Measurements from ENCODE around the gene ICAM4.
"Not testable (repeated sequence)": the region's sequence is repeated elsewhere in the genome, so short reads cannot be mapped to it uniquely, and the experiment has no call there.

Gene ICAM4, protein sequence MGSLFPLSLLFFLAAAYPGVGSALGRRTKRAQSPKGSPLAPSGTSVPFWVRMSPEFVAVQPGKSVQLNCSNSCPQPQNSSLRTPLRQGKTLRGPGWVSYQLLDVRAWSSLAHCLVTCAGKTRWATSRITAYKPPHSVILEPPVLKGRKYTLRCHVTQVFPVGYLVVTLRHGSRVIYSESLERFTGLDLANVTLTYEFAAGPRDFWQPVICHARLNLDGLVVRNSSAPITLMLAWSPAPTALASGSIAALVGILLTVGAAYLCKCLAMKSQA

GRCh38 chr19:10286803-10287737 lies at the start of gene ICAM4:
Gene ICAM4 (plus strand): TSS chr19:10286955. CDS start chr19:10287013, 58 bp downstream.
- peak; percentile 70 for DNase-seq (ENCODE audit: low read depth)

- DNase-seq (ENCODE audit: low read depth), result no peak
Measured at GRCh38 chr19:10237702-10238101, 49.1 kb upstream of the ICAM4 start.

DNA sequence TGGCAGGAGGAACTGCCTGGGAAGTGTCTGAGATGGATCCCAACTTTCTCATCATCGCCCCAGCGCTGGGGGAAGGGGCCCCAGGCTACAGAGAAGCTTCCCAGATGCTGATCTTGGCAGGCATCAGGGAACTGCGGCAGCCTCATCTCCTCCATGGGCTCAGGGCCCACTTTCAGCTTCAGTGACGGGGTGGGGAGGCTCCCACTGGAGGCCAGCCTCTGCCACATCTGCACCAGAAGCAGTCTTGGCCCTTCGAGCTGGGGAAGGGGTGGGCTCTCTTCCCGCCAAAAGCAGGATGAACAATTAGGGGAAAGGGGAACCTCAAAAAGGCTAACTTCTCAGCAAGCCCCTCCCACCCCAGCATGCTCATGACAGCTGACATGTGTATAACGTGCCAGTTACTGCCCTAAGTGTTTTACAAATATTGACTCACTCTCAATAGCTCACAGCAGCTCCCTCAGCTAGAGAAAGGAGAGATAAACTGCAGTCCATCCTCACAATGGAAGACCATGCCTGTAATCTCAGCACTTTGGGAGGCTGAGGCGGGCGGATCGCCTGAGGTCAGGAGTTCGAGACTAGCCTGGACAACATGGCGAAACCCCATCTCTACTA lies 48.5 kb upstream of the ICAM4 start:
- DNase-seq (ENCODE audit: low read depth), result peak; percentile 23

- DNase-seq (ENCODE audit: low read depth), result not testable (repeated sequence)
Measured at GRCh38 chr19:10241826-10242449, 44.8 kb upstream of the ICAM4 start.

DNA sequence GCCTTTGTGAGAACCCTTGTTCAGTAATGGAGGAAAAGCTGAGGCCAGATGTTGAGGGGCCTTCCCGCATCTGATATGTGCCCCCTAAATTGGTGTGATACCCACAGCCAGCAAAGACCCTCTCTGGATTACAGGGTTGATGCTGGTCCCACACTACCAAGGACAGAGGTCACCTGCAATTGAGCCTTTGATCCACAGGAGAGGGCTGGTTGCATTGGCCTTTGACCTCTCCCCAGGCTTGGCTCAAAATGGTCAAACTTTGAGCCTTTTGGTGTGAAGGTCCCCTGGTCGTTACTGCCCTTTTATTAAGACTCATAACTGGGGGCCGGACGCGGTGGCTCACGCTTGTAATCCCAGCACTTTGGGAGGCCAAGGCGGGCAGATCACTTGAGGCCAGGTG lies 43.1 kb upstream of the ICAM4 start:
- no peak for DNase-seq (ENCODE audit: low read depth)

DNA sequence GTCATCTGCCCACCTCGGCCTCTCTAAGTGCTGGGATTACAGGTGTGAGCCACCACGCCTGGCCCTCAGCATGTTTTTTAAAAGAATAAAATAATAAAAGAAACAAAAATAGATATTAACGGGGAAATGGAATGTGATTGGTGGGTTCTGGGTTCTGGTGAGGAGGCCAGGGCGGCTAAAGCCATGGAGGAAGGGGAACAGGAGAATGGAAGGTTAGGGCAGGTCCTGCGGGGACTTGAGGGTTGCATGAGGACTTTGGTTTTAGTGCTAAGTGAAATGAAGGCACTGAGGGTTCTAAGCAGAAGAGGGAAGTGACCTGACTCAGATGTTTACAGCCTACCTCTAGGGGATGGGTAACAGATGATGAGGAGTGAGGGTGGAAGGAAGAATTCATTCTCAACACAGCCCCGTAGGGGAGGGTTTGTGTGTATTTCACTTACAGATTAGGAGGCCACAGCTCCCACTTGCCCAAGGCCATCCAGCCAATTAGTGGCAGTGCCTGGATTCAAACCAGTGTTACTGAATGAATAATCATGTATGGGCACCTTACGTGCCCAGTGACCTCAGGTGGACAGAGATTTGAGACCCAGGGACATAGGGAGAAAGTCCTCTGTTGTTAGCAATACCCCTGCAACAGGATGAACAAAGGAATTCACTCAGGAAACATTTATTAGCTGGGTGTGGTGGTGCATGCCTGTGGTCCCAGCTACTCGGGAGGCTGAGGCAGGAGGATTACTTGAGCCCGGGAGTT lies 41.4 kb upstream of the ICAM4 start:
- no peak for DNase-seq (ENCODE audit: low read depth)

DNA sequence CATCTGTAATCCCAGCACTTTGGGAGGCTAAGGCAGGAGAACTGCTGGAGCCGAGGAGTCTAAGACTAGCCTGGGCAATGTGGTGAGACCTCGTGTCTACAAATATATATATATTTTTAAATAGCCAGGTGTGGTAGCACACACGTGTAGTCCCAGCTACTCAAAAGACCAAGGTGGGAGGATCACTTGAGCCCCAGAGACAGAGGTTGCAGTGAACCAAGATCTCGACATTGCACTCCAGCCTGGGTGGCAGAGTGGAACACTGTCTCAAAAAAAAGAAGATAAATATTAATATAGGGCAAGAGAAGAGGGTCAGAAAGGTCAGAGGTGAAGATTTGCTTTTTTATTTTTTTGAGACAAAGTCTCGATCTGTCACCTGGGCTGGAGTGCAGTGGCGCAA lies 40.2 kb upstream of the ICAM4 start:
- no peak for DNase-seq (ENCODE audit: low read depth)

DNA sequence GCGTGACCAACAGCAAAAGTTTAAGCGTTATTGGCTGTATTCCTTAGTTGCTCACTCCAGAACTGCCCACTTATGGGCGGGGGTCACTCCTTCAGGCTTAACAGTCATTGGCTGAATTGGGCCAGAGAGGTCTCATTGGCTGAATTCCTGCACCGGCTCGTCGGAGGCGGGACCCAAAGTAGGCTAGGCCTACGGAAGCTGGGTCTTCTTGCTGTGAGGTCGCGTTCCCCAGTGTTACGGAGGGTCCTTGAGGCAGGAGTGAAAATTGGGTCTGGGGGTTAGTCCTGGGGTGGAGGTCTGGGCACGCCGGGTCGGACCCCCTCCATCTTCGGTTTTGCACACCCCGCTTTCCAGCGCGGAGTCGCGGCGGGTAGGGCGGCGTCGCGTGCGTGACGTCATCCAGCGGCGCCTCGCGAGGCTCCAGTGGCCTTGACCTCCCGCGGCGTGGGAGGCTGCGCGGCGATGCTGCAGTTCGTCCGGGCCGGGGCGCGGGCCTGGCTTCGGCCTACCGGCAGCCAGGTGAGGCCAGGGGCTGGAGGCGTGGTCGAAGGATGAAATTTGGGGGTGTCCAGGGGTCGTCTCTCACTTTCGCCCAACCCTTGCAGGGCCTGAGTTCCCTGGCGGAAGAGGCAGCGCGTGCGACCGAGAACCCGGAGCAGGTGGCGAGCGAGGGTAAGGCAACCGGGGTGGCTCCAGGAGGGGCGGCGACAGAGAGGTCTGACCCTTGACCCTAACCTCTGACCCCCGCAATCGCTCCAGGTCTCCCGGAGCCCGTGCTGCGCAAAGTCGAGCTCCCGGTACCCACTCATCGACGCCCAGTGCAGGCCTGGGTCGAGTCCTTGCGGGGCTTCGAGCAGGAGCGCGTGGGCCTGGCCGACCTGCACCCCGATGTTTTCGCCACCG lies 34.7 kb upstream of the ICAM4 start, which contains the start of gene MRPL4:
MRPL4 (plus strand) TSS at position 423 of the 903 bp plus-strand sequence; CDS start at position 463, 40 bp downstream.
- DNase-seq (ENCODE audit: low read depth), result peak; percentile 99

- DNase-seq (ENCODE audit: low read depth), result no peak
Measured at GRCh38 chr19:10252707-10253106, 34.0 kb upstream of the ICAM4 start.

DNA sequence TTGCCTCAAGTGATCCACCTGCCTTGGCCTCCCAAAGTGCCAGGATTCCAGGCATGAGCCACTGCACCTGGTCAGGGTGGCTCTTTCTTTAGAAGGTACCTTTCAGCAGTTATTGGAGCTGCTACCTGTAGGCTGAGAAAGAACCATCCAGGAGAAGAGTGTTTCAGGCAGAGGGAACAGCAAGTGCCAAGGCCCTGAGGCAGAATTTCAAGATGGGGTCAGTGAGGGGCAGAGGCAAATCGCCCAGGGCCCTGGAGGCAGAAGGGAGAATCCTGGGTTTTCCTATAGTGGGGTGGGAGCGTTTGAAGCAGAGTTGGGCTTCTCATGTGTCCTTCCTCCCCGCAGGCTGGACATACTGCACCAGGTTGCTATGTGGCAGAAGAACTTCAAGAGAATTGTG lies 32.5 kb upstream of the ICAM4 start:
- no peak for DNase-seq (ENCODE audit: low read depth)

GRCh38 chr19:10255358-10255757 lies 31.4 kb upstream of the ICAM4 start:
- no peak for DNase-seq (ENCODE audit: low read depth)

- DNase-seq (ENCODE audit: low read depth), result no peak
Measured at GRCh38 chr19:10256551-10256950, 30.2 kb upstream of the ICAM4 start.

DNA sequence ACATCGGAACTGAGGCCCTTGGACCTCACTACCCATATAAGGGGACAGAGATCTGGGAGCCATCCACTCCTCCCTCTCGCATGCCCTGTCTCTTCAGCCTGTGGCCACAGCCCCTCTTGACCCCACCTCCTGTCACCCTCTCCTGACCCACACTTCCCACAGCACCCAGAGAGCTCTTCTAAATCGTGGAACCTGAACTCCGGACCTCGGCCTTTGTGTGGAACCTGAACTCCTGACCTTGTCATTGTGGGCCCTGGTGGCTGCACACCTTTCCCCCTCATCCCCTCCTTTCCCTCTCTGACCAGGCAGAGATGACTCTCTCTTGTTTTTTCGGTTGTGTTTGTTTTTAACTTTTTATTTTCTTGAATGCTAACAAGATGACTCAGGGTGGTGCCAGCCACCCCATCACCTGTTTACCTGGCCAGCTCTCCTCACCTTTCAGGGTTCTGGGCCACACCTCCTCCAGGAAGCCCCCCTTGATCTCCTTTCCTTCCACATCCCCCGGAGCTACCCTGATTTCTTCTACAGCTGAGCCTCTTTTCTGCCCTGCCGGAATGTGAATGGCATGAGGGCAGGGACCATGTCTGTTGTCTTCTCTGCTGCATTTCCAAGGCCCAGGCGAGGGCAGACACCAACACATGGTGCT lies 29.7 kb upstream of the ICAM4 start:
- no peak for DNase-seq (ENCODE audit: low read depth)

GRCh38 chr19:10258080-10258710 lies 28.6 kb upstream of the ICAM4 start:
- DNase-seq (ENCODE audit: low read depth), result no peak

- peak; percentile 76 for DNase-seq (ENCODE audit: low read depth)
Measured at GRCh38 chr19:10259162-10259905, 27.4 kb upstream of the ICAM4 start.

DNA sequence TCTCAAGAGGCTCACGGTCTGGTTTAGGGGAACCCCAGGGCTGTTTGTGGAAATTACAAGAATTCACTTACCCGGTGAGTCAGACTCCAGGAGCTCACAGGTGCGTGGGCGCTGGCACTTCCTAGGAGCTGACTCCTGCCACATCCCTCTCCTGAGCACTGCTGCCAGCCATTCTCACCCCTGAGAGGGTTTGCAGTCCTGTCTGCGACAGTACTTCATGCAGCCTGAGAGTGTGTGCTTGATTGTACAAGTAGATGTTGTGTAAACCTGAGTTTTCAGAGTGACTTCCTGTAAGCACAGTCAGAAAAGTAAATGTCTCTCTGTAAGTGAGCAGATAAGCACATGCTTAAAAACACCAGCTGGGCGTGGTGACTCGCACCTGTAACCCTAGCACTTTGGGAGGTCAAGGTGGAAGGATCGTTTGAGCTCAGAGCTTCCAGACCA lies 26.6 kb upstream of the ICAM4 start:
- no peak for DNase-seq (ENCODE audit: low read depth)

DNA sequence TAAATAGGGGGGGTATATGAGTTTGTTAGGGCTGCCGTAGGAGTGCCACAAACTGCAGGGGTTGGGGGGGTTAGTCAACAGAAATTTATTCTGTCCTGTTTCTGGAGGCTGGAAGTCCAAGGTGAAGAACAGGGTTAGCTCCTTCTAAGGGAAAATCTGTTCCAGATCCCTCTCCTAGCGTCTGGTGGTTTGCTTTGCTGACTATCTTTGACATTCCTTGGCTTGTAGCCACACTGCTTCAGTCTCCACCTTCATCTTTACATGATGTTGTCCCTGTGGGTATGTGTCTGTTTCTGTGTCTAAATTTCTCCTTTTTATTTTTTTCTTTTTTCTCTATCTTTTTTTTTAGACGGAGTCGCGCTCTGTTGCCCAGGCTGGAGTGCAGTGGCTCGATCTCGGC lies 24.0 kb upstream of the ICAM4 start:
- DNase-seq (ENCODE audit: low read depth), result peak; percentile 63

- no peak for DNase-seq (ENCODE audit: low read depth)
Measured at GRCh38 chr19:10266706-10267105, 20.0 kb upstream of the ICAM4 start.

- DNase-seq (ENCODE audit: low read depth), result no peak
Measured at GRCh38 chr19:10268071-10268470, 18.7 kb upstream of the ICAM4 start.

All from iris pigment epithelial cell (primary cell).